ENCODE measurements around the gene RNASE2.

DNA sequence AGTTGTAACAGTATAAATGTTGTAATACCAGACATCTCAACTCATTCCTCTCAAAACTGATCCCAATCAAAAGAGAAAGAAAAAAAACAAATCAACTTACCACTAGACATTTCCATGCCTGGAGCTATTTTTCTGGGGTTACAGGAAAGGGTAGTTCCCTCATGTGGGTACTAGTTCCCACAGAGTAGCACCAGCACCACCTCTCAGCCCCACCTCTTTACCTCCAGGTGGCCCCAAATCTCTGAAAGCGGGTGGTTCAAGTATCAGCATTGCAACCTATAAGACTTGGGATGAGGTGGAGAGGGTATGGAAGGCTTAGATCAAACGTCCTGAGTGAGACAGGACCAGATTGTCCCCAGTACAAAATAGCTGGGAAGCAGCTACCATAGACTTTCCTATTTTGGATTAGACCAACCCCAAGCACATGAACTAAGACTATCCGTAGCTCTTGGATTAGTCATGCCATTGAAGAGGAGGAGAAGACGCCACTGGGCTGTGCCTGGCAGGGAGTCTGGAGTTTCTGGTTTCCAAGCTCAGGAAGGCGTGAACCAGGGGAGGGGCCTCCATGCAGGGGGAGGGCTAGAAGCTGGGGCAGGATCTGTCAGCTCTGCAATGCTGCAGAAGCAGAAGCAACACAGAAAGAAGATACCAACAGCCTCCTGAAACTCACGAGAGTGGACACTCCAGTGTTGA, 43.5 kb downstream of the RNASE2 start, which contains the start of gene SLC39A2:
- TF ChIP-seq, protein P1, sequence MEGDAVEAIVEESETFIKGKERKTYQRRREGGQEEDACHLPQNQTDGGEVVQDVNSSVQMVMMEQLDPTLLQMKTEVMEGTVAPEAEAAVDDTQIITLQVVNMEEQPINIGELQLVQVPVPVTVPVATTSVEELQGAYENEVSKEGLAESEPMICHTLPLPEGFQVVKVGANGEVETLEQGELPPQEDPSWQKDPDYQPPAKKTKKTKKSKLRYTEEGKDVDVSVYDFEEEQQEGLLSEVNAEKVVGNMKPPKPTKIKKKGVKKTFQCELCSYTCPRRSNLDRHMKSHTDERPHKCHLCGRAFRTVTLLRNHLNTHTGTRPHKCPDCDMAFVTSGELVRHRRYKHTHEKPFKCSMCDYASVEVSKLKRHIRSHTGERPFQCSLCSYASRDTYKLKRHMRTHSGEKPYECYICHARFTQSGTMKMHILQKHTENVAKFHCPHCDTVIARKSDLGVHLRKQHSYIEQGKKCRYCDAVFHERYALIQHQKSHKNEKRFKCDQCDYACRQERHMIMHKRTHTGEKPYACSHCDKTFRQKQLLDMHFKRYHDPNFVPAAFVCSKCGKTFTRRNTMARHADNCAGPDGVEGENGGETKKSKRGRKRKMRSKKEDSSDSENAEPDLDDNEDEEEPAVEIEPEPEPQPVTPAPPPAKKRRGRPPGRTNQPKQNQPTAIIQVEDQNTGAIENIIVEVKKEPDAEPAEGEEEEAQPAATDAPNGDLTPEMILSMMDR (IDR thresholded peaks at IDR 0.05): no peak
- no peak for TF ChIP-seq ZFX (IDR thresholded peaks at IDR 0.05; ENCODE audit: borderline replicate concordance)

Data from 22Rv1 (cell line).